Activated CD4-positive, alpha-beta T cell treated with anti-CD3 and anti-CD28 coated beads, Interleukin-2, amount 50 U/mL, for 48 hours (primary cell): ENCODE measurements around the gene STK39.

Source experiments
- DNase-seq, 2 experiments: peaks; one replicate each; pipeline ENCODE4 v3.0.0-alpha.2; 2020

STK39 gene

GRCh38 chr2:168037778-168038177, 209.6 kb downstream of the STK39 start:
- DNase-seq, result no peak

DNA sequence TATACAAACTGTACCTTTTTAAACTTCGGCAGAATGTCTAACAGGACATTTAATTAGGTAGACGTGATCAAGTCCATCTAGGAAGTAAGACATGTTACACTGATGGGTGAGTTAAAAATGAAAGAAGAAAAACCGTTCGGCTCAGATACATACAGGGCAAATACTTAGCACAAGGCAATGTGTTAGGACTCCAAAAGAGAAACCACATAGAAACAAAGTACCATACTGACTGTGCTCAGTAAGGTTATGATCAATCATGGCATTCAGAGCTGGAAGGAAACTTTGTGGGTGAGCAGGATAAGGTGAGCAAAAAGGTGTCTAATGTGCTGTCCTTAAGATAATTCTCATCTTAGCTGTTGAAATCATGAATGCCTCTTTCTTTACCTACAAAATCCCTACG, 211.9 kb downstream of the STK39 start:
- no peak for DNase-seq

- DNase-seq, result no peak
These were observed 212.8 kb downstream of the STK39 start for GRCh38 chr2:168034616-168035015.

- DNase-seq, result no peak
These were observed 213.4 kb downstream of the STK39 start for GRCh38 chr2:168033966-168034365.

DNA sequence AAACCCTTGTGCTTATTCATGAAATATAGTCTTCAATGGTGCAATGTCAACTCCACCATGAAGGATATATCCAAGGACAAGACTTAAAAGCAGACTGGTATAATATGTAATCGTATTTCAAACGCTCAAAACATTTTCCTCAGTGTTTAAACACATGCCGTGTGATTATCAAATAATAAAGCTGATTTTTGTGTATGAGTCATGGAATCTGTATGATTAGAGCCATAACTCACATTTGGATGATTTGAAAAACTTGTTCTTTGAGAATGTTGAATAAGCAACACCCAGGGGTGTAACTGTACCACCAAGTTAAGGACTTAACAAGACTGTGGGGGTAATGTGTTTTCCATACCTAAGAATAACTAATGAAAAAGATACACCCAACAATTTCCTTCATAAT, 215.3 kb downstream of the STK39 start:
- DNase-seq, result no peak

- DNase-seq, result peak; percentile 7 to 31
These were observed 216.4 kb downstream of the STK39 start for GRCh38 chr2:168030862-168031624.

DNA sequence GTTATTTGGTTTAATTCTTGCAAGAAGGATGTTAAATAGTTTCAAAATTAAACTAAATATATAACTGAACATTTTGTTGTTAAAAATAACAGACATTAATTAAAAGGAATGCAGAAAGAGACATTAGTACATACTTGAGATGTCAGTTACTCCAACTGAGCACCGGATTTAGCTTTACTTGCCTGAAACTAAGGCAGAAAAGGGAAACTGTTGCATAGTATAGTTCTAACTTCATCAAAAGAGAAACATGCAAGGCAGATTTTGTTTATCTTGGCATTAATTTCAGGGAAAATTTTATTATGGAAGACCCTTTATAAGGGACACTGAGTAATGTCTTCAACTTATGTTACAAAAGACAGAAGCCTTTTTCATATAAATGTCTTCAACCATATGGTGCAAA, 218.3 kb downstream of the STK39 start:
- DNase-seq, result no peak

- no peak for DNase-seq
These were observed 219.0 kb downstream of the STK39 start for GRCh38 chr2:168028362-168028761.

DNA sequence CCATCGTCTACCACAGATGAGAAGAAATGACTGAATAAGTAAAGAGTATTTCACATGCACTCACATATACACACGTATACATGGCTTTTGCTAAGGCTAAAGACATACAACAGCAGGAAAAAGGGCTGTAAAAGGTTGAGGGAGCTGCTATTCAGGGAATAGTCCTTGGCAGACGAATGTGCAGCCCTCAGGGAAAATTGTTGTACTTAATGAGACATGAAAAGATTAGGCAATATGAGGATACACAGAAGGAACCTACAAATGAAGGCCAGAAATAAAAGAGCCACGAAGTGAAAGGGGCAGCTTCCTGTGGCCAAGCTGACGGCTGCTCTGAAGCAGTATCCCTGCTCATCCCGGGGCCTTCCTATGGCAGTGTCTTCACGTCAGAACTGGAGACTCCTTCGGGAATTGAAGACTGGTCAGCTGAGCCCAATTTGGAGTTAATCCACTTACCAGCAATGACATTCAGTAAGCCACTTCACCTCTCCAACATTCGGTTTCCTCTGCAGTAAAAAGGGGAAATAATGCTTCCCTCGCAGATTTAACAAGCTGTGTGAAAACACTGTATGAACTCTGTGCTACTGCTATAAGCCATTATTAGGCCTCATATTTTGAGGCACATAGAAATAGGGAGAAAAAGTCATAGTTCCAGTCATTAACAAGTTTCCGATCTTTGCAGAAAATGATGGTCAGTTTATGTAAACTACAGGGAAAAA, 221.8 kb downstream of the STK39 start:
- no peak for DNase-seq

DNA sequence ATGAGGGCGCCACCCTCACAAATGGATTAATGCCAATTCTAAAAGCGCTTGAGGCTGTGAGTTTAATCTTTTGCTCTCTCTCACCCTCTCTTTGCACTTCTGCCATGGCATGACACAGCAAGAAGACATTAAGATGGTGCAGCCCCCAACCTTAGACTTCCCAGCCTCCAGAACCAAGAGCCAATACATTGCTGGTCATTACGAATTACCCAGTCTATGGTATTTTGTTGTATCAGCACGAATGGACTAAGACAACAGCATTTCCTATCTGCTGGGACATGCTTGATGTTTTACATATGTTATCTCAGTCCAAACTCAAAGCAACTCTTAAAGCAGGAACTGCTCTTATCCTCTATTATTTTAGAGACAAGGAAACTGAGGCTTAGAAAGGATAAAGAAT, 222.9 kb downstream of the STK39 start:
- no peak for DNase-seq

- no peak for DNase-seq
These were observed 225.4 kb downstream of the STK39 start for GRCh38 chr2:168021800-168022587.

GRCh38 chr2:168015274-168015953, 232.0 kb downstream of the STK39 start:
- DNase-seq, result no peak

- DNase-seq, result no peak
These were observed 237.5 kb downstream of the STK39 start for GRCh38 chr2:168009900-168010299.

GRCh38 chr2:168008646-168009195, 238.7 kb downstream of the STK39 start:
- no peak for DNase-seq

GRCh38 chr2:168006498-168006897, 240.9 kb downstream of the STK39 start:
- no peak for DNase-seq

GRCh38 chr2:168005586-168005985, 241.8 kb downstream of the STK39 start:
- no peak for DNase-seq

DNA sequence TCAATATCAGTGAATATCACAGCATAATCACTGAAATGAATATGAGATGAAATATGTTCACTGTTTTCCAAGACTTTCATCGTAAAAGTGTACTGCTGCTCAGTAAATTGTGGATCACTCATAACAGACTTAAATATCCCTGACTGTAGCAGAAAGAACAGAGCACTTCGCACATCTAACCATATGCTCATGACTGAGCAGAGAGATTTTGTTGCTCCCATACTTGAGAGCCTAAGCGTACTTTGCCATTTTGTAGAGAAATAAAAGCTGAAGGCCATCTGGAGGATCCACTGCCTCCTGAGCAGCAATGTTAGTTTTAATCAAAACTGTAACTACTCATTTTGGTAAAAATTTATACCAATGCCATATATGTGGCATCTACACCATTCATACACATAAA, 243.5 kb downstream of the STK39 start:
- no peak for DNase-seq

GRCh38 chr2:168002021-168002553, 245.3 kb downstream of the STK39 start:
- no peak for DNase-seq

DNA sequence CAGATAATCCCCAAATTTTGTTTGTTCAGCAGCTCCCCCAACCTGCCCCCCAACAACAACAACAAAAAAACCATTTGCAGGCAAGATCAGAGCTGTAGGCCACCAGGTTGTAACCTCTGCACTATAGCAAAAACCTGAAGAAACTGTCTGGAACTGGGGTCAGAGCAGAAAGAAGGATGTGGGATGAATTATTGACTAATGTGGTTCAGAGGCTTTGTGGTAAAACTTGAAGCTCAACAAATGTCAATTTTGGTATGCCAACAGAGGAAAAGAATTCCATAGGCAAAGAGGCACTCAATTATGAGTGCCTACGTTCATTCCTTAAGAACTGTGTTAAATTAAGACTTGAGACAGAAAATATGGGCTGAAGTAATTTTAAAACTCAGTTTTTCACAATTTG, 255.1 kb downstream of the STK39 start:
- DNase-seq, result no peak

GRCh38 chr2:167990062-167990461, 257.3 kb downstream of the STK39 start:
- no peak for DNase-seq

- DNase-seq, result no peak
These were observed 259.1 kb downstream of the STK39 start for GRCh38 chr2:167988296-167988695.

GRCh38 chr2:167987558-167987957, 259.8 kb downstream of the STK39 start:
- DNase-seq, result no peak

DNA sequence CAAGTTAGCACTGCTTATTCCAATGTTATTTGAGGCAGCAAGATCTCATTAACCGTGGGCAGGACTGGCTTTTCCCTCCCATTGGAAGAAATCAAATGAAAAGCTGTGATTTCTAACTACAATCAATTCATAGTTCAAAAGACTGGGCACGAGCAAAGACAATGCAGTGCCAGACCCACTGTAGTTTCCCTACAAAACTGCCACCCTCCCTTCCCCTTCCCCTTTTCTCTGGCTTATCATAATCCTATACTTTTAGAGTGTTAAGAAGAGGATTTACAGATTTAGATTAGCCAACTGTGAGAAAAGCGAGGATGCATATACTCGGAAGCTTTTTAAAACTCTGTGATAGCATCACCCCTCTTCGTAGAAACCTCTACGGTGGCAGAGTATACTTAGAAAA, 260.4 kb downstream of the STK39 start:
- DNase-seq, result no peak
